Mammary epithelial cell (primary cell): ENCODE results near the gene SLC35F1.

Experiments
- EZH2 ChIP-seq: IDR thresholded peaks from 2 replicates; pipeline ENCODE4 v1.6.1; 2012; ENCODE audit warnings: low read length, inconsistent platforms, borderline replicate concordance
- TF ChIP-seq, protein P1 (sequence below), 2 donors: IDR thresholded peaks in 1 of 2; conservative IDR thresholded peaks in 1 of 2; 2 replicates each; pipeline ENCODE4 v1.5.1; 2011 to 2012; ENCODE audit warnings: inconsistent platforms in 2 of 2, low read length in 2 of 2, mild to moderate bottlenecking in 2 of 2, control low read depth in 1 of 2, low read depth in 1 of 2; ENCODE audit not compliant: insufficient read depth in 1 of 2; ENCODE audit errors: extremely low read depth in 1 of 2

DNA sequence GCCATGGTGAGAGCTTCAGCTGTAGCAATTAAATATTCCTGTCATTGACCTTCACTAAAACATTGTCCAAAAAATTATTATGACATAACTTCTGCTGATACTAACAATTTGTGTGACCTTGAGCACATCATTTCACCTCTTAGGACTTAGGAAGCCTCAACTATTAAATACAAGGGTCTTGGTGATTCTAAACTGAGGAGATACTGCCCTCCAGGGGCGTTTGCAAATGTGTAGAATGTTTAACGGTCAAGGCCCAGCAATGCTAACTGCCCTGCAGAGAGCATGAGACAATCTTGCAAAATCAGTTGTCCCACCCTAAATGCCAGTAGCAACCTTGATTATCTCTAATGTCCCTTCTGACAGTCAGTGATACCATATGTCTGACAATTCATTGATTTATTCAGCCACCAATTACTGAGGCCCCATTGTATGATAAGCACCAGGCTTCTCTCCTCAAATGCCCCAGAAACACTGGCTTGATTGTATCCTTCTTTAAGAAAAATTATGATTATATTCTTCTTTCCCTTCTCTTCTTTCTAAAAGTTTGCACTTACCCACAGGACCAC lies 356.9 kb downstream of the SLC35F1 start:
- TF ChIP-seq, protein P1, sequence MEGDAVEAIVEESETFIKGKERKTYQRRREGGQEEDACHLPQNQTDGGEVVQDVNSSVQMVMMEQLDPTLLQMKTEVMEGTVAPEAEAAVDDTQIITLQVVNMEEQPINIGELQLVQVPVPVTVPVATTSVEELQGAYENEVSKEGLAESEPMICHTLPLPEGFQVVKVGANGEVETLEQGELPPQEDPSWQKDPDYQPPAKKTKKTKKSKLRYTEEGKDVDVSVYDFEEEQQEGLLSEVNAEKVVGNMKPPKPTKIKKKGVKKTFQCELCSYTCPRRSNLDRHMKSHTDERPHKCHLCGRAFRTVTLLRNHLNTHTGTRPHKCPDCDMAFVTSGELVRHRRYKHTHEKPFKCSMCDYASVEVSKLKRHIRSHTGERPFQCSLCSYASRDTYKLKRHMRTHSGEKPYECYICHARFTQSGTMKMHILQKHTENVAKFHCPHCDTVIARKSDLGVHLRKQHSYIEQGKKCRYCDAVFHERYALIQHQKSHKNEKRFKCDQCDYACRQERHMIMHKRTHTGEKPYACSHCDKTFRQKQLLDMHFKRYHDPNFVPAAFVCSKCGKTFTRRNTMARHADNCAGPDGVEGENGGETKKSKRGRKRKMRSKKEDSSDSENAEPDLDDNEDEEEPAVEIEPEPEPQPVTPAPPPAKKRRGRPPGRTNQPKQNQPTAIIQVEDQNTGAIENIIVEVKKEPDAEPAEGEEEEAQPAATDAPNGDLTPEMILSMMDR (conservative IDR thresholded peaks at IDR 0.05 in 1 of 2, IDR thresholded peaks at IDR 0.05 in 1 of 2; ENCODE audit: extremely low read depth in 1 of 2, insufficient read depth in 1 of 2, low read depth in 1 of 2, low read length in 2 of 2): peak; percentile 27 to 57
- TF ChIP-seq EZH2: no peak
